ENCODE measurements around the gene PSTPIP2.
"Not testable (repeated sequence)": the region's sequence is repeated elsewhere in the genome, so short reads cannot be mapped to it uniquely, and the experiment has no call there.

The PSTPIP2 gene, protein sequence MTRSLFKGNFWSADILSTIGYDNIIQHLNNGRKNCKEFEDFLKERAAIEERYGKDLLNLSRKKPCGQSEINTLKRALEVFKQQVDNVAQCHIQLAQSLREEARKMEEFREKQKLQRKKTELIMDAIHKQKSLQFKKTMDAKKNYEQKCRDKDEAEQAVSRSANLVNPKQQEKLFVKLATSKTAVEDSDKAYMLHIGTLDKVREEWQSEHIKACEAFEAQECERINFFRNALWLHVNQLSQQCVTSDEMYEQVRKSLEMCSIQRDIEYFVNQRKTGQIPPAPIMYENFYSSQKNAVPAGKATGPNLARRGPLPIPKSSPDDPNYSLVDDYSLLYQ

GRCh38 chr18:46071653-46072375 is at the start of gene PSTPIP2:
TSS of gene PSTPIP2 (minus strand) at chr18:46072260. CDS start at chr18:46072188, 72 bp downstream.
- DNase-seq: peak; percentile 72

- no peak for DNase-seq
These were observed 41.7 kb upstream of the PSTPIP2 start for GRCh38 chr18:46113751-46114150.

DNA sequence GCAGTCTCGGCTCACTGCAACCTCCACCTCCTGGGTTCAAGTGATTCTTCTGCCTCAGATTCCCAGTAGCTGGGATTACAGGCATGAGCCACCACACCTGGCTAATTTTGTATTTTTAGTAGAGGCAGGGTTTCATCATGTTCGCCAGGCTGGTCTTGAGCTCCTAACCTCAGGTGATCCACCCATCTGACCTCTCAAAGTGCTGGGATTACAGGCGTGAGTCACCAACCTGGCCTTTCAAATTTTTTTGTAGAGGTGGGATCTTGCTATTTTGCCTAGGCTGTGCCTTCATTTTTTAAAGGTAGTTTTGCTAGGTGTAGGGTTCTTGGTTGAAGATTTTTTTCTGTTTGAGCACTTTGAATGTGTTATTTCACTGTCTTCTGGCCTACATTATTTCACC is 38.3 kb upstream of the PSTPIP2 start:
- no peak for DNase-seq

DNA sequence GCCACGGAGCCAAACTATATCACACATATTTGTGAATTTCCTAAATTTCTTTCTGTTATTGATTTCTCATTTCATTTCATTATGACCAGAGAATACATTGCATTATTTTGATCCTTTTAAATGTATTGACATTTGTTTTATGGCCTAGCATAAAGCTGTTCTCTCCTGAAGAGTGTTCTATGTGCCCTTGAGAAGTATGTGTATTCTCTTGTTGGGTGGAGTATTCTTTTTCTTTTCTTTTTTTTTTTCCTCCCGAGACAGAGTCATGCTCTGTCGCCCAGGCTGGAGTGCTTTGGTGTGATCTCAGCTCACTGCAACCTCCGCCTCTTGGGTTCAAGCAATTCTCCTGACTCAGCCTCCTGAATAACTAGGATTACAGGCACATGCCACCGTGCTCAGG is 37.3 kb upstream of the PSTPIP2 start:
- DNase-seq: no peak

DNA sequence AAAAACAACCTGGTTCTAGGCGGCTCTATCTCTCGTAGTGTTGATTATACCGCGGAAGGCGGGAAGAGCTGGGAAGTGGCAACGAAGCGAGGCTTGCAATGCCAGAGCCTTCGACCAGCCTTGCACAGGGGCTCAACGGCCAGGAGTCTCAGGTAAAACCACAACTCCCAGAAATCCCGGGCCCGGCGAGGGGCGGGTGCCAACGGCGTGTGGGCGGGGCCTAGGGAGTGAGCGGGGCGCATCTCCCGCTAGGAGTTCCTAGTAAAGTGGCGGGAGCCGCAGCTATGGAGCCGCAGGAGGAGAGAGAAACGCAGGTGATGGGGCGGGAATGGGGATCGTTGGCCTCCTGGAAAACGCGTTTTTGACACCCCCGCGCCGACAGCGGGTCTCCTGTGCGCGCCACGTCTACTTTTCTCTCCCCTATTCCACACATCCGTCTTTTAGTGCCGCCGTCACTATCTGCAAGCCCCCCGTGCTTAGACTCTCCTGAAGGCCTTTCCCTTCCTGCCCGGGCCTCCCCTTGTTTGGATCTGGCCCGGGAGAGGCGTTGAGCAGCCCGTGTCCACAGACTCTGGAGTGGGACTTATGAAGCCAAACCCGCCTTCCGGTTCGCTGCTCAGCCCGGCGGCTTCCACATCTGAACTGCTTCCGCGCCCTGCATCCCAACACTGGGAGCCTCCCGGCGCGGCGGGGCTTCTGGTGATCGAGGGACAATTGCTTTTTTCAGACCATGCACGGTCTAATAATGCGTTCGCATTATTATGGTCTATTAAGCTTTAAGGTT is 32.3 kb upstream of the PSTPIP2 start, which contains the start of gene HAUS1:
HAUS1 (plus strand) TSS at position 258 of the 784 bp plus-strand sequence; CDS start at position 285, 27 bp downstream.
- DNase-seq: peak; percentile 85

DNA sequence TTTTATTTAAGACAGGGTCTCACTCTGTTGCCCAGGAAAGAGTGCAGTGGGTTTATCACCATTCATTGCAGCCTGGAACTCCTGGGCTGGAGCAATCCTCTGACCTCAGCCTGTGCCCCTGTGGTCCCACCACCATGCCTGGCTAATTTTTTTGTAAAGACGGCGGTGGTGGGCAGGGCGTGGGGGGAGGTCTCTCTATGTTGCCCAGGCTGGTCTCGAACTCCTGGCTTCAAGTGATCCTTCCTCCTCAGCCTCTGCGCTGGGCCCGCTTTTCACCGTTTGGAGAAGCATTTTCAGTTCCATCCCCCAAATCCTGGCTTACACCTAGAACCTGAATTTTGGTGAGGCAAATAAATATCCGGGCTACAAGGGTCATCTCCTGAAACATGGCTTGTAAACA is 27.4 kb upstream of the PSTPIP2 start:
- no peak for DNase-seq

- no peak for DNase-seq
These were observed 26.5 kb upstream of the PSTPIP2 start for GRCh38 chr18:46098616-46098933.

DNA sequence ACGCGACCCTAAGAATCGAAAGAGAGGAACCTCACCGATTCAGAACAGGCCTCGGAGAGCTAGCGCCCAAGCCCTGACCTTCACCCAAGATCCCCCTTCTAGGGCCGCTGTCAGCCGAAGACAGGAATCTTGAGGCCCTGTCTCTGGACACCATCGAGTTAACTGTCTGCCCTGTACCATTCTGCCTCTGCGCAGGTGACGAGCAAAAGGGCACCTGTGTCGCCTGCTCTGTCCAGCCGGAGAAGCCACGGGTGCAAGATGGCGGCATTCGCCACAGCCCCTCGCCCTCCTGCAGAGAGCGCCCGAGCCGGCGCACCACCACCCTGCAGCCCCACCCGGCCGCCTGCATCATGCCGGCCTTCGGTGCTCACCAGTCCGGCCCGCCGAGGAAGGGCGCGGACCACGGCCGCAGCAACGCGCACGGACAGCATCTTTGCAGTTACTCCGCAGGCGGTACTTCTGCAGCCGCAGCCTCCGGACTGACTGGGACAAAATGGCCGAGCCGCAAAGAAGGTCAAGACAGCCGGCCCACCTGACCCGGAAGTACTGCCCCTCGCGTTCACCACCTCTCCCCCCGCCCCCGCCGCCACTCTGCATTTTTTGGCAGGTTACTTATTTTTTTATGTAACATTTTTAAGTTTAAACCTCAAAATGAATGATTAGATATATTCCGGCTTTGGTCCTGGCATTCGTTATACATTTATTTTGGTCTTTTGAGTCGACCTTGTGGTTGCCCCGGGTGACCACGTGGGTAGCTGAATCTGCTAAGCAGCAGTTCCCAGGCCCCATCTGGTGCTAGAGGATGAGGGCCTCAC is 25.9 kb upstream of the PSTPIP2 start, which contains the start of gene ATP5F1A:
ATP5F1A (minus strand) TSS at position 496 of the 815 bp plus-strand sequence; CDS start at position 431, 65 bp downstream.
- DNase-seq: peak; percentile 83

DNA sequence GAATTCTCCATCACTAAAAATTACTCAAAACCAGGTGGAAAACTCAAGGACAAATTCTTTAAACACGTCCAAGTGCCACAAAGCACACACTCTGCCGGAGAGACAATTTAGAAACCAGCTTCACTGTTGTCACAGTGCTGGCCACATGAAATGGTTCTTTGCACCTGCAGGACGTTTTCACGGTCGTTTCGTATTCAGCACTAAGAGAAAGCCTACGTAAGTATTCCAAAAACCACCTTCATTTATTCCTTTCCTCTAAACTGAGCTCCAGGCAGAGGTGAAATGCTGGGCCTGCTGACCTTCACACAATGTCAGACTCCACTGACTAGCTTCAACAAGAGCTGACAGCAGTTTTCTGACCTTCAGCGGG is 25.4 kb upstream of the PSTPIP2 start:
- DNase-seq: no peak

DNA sequence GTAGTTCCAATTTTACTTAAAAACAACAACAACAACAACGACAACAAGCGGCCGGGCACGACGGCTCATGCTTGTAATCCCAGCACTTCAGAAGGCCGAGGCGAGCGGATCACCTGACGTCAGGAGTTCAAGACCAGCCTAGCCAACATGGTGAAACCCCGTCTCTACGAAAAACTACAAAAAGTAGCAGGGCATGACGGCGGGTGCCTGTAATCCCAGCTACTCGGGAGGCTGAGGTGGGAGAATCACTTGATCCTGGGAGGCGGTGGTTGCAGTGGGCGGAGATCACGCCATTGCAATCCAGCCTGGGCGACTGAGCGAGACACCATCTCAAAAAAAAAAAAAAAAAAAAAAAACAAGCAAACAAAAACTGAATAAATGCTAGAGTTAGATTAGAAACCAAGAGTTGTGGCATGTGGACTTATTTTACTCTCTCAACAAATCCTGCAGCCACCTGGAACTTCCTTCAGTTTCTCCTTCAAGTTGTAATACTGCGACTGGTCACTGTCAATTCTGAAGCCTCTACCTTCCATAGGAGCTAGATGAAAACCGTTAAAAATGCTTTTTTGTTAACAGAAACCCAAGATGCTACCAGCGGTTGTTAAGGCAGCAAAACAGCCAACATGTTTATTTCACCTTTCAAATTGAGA is 24.7 kb upstream of the PSTPIP2 start:
- DNase-seq: no peak

DNA sequence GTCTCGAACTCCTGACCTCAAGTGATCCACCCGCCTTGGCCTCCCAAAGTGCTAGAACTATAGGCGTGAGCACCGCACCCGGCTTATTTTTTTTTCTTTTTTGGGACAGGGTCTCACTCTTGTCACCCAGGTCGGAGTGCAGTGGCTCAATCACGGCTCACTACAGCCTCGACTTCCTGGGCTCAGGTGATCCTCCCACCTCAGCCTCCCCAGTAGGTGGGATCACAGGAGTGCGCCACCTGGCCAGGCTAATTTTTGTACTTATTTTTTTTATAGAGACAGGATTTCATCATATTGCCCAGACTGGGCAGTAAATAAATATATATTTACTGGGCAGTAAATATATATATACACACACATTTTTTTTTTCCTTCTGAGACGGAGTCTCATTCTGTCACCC is 23.5 kb upstream of the PSTPIP2 start:
- DNase-seq: no peak

GRCh38 chr18:46088501-46088900 is 16.4 kb upstream of the PSTPIP2 start:
- DNase-seq: not testable (repeated sequence)

DNA sequence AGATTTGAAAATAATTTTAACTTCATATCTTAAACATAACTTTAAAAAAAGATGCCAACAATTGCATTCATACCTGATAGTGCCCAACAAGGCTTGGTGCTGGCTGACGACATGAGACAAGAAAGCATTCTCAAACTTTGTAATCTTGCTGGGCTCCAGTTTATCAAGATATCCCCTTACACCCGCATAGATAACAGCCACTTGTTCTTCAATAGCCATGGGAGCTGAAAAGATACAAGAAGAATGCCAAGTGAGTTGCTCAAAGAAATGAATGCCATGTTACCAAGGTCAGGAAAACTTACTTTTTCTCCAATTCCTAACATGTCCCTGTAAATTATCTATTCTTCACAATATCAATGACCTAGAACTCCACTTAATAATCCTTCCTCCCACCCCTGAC is 12.4 kb upstream of the PSTPIP2 start:
- DNase-seq: no peak

- DNase-seq: no peak
These were observed 8.1 kb upstream of the PSTPIP2 start for GRCh38 chr18:46080156-46080555.

GRCh38 chr18:46079336-46079735 is 7.3 kb upstream of the PSTPIP2 start:
- no peak for DNase-seq

DNA sequence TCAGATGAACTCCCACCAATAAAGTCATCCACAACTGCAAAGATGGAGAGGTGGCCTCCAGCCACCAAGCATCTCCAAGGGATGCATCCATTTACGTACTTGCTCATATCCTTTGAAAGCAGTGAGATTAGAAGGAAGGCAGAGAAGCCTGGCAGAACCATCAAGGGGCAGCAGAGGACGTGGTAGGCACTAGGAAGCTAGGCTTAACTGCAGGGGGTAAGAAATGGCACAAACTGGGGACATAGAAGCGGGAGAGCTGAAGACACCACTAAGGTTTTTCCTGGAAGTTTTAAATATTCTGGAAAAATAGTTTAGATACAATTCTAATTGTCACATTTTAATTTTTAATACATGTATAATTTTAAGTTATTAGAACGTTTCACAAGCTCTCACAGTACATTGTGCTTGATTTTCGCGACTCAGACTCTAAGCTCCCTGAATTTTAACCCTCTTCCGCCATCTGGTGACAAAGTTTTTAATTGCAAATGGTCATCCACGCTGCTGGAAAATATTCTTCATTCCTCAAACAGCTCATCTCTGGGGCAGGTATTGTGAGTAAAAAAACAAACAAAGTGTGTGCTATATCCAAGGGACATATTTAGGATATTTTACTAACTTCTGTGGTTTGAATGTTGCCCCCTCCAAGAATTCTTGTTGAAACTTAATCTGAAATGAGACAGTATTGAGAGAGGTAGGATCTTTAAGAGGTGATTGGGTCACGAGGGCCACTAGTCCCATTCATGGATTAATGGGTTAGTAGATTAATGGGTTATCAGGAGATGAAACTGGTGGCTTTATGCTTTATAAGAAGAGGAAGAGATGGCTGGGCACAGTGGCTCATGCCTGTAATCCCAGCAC is 1.6 kb upstream of the PSTPIP2 start:
- peak; percentile 49 for DNase-seq

- no peak for DNase-seq
These were observed 899 bp upstream of the PSTPIP2 start for GRCh38 chr18:46072959-46073358.

DNA sequence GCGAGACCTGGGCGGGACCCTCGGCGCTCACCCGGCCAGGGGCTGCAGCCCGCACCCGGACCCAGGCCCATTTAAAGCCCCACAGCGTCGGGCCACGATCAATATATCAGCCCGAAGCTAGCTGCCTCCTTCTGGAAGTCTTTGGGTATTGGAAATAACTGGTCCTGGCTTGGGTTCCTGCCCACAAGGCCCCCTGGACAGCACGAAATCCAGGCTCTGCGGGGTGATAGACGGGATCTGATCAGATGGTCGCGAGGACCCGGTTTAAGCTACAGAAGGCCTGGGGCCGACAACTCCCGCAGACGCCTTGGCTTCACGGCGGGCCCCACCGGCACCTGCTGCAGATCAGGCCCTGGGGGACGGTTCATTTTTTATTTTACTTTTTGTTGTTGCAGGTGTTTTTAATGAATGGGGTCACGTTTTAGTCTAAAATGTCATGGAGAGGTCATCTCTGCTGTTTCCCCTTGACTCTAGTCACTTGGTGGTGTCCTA is 362 bp upstream of the PSTPIP2 start:
- no peak for DNase-seq

GRCh38 chr18:46070815-46071652 is 1.0 kb downstream of the PSTPIP2 start:
- no peak for DNase-seq

DNA sequence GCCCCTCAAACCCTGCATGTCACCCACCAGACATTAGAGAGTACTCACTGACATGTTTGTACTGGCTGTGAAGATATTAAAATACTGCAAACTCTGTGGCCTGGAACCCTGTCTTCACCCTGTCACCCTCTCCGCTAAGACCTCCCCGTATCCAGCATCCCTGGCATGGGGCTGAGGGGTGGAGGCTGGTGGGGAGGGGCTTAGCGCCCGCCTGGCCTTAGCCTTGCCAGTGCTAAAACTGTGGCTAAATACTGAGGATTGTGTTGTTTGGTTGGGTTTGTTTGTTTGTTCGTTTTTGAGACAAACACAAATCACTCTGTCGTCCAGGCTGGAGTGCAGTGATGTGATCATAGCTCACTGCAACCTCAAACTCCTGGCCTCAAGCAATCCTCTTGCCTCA is 1.8 kb downstream of the PSTPIP2 start:
- no peak for DNase-seq

Data from activated CD8-positive, alpha-beta memory T cell treated with anti-CD3 and anti-CD28 coated beads, Interleukin-2, amount 50 U/mL, for 4 hours (primary cell).